Measurements from ENCODE around the gene CD72.
"Not testable (repeated sequence)": the region's sequence is repeated elsewhere in the genome, so short reads cannot be mapped to it uniquely, and the experiment has no call there.

CD72 gene

GRCh38 chr9:35606138-35606504 is 12.1 kb downstream of the CD72 start:
- peak overlapping the region; percentile 90 for H3K4me2 ChIP-seq
- TF ChIP-seq Cebpa-rat (IDR thresholded peaks at IDR 0.05), result no peak
- peaks cover 53% of the 10 kb centered on the region for H4K20me1 ChIP-seq
- H3K9ac ChIP-seq, result peak overlapping the region; percentile 87
- peak overlapping the region; percentile 88 for H3K4me3 ChIP-seq
- peaks cover 45% of the 10 kb centered on the region for H3K36me3 ChIP-seq
- H3K9me3 ChIP-seq, result no peaks in the 10 kb centered on the region
- H3K27ac ChIP-seq, result peak overlapping the region; percentile 86
- peaks cover 50% of the 10 kb centered on the region for H3K4me1 ChIP-seq
- no peaks in the 10 kb centered on the region for H3K27me3 ChIP-seq

GRCh38 chr9:35605351-35606137 is 12.7 kb downstream of the CD72 start:
- H3K27me3 ChIP-seq, result no peaks in the 10 kb centered on the region
- peaks cover 49% of the 10 kb centered on the region for H3K4me1 ChIP-seq
- no peaks in the 10 kb centered on the region for H3K9me3 ChIP-seq
- H4K20me1 ChIP-seq, result peaks cover 47% of the 10 kb centered on the region
- TF ChIP-seq Cebpa-rat (IDR thresholded peaks at IDR 0.05), result no peak
- peak overlapping the region; percentile 88 for H3K4me3 ChIP-seq
- H3K4me2 ChIP-seq, result peak overlapping the region; percentile 90
- peaks cover 39% of the 10 kb centered on the region for H3K36me3 ChIP-seq
- H3K9ac ChIP-seq, result peak overlapping the region; percentile 87
- H3K27ac ChIP-seq, result peak overlapping the region; percentile 86

GRCh38 chr9:35604578-35605350 is 13.4 kb downstream of the CD72 start, which contains the start of gene TESK1:
TESK1 (plus strand) TSS chr9:35605262; CDS start chr9:35605620, 358 bp downstream.
- Histone ChIP-seq H3K27me3 (no peaks in the 10 kb centered on the region), H3K27ac (peak within 1 kb of the TSS; percentile 86), H3K9me3 (no peaks in the 10 kb centered on the region), H3K4me1 (peaks cover 48% of the 10 kb centered on the region), H3K9ac (peak within 1 kb of the TSS; percentile 87), H4K20me1 (peaks cover 42% of the 10 kb centered on the region), H3K36me3 (peaks cover 31% of the 10 kb centered on the region), H3K4me2 (peak within 1 kb of the TSS; percentile 99), H3K4me3 (peak within 1 kb of the TSS; percentile 88)
- no peak for TF ChIP-seq Cebpa-rat (IDR thresholded peaks at IDR 0.05)

GRCh38 chr9:35603986-35604577 is 14.1 kb downstream of the CD72 start:
- Histone ChIP-seq H4K20me1 (peaks cover 36% of the 10 kb centered on the region), H3K9me3 (no peaks in the 10 kb centered on the region), H3K36me3 (peaks cover 24% of the 10 kb centered on the region), H3K4me3 (peak overlapping the region; percentile 88), H3K27me3 (no peaks in the 10 kb centered on the region), H3K9ac (peak overlapping the region; percentile 87), H3K27ac (peak overlapping the region; percentile 61), H3K4me2 (peak overlapping the region; percentile 99), H3K4me1 (peaks cover 49% of the 10 kb centered on the region)
- TF ChIP-seq Cebpa-rat (IDR thresholded peaks at IDR 0.05), result no peak

- 0 out of 2 replicates have a peak, but pooled peaks have one; percentile 25 for TF ChIP-seq Cebpa-rat (IDR thresholded peaks at IDR 0.05)
- H3K4me1 ChIP-seq, result peaks cover 54% of the 10 kb centered on the region
- H4K20me1 ChIP-seq, result peaks cover 30% of the 10 kb centered on the region
- peak overlapping the region; percentile 67 for H3K9ac ChIP-seq
- peak overlapping the region; percentile 61 for H3K27ac ChIP-seq
- H3K27me3 ChIP-seq, result no peaks in the 10 kb centered on the region
- H3K9me3 ChIP-seq, result peaks cover 5% of the 10 kb centered on the region; the same call in 1 of the 2 replicates
- H3K4me3 ChIP-seq, result peak overlapping the region; percentile 61
- peaks cover 19% of the 10 kb centered on the region for H3K36me3 ChIP-seq
- peak overlapping the region; percentile 73 for H3K4me2 ChIP-seq
Observed at GRCh38 chr9:35603506-35603985, 14.7 kb downstream of the CD72 start.

- no peak for TF ChIP-seq Cebpa-rat (IDR thresholded peaks at IDR 0.05)
- Histone ChIP-seq H3K4me2 (no peak overlapping the region), H3K9ac (no peak overlapping the region), H3K4me3 (no peak overlapping the region), H3K27ac (no peak overlapping the region), H3K36me3 (no peaks in the 10 kb centered on the region), H3K9me3 (peaks cover 6% of the 10 kb centered on the region; the same call in 1 of the 2 replicates), H4K20me1 (no peaks in the 10 kb centered on the region), H3K4me1 (peaks cover 29% of the 10 kb centered on the region), H3K27me3 (no peaks in the 10 kb centered on the region)
Observed at GRCh38 chr9:35599763-35600604, 18.2 kb downstream of the CD72 start.

- Histone ChIP-seq H3K4me1 (peaks cover 25% of the 10 kb centered on the region), H3K27ac (no peak overlapping the region)
Observed at GRCh38 chr9:35598866-35599590, 19.2 kb downstream of the CD72 start.

GRCh38 chr9:35596907-35597306 is 21.3 kb downstream of the CD72 start:
- H3K27ac ChIP-seq, H3K4me2 ChIP-seq, H3K36me3 ChIP-seq, H3K27me3 ChIP-seq, H3K9ac ChIP-seq, H4K20me1 ChIP-seq, H3K4me3 ChIP-seq: not testable (repeated sequence)
- Histone ChIP-seq H3K9me3 (peaks cover 35% of the 10 kb centered on the region), H3K4me1 (peaks cover 15% of the 10 kb centered on the region)

More at GRCh38 chr9:35598866-35599590, 19.2 kb downstream of the CD72 start:
- H3K4me2 ChIP-seq, result peak overlapping the region; percentile 24; the same call in 1 of the 2 replicates
- no peaks in the 10 kb centered on the region for H3K36me3 ChIP-seq
- H3K9ac ChIP-seq, result no peak overlapping the region
- H3K27me3 ChIP-seq, result no peaks in the 10 kb centered on the region
- peaks cover 13% of the 10 kb centered on the region for H3K9me3 ChIP-seq
- H3K4me3 ChIP-seq, result no peak overlapping the region
- TF ChIP-seq Cebpa-rat (IDR thresholded peaks at IDR 0.05), result no peak
- H4K20me1 ChIP-seq, result no peaks in the 10 kb centered on the region

Measured in BLaER1 (cell line).